Measurements from ENCODE around the gene PLAC9.

Gene PLAC9

DNA sequence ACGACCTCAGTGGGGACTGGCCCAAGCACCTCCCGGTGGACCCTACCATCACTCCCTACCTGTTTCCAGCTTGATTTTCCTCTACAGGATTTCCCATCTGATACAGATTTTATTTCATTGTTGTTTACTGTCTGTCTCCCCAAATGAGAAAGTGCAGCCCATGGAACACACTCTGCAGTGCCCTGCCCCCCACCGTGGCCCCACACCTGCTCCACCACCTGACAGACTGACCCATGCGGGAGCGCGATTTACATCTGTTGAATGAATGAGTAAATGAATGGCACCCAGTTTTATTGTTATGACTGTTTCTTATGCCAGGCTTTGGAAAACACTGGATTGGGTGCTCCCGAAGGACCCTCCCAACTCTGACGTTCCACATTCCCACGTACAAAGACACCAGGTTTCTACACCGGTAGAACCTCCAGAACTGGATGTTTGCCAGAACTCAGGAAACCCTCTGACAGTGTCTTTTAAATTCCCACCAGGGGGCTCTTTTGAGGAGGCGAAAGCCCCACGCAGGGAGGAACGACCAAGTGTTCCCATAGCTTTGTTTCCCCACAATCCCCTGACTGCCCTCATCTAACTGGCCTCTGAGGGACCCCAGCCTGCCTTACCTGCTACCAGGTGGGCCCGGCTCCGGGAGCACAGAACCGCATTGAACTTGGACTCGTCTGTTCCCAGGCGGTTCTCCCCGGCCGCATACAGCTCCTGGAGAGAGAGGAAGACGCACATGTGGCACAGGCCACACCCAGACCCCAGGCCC is 29.0 kb downstream of the PLAC9 start:
- no peak for DNase-seq

GRCh38 chr10:80163741-80164341 is 31.3 kb downstream of the PLAC9 start:
- no peak for DNase-seq

DNA sequence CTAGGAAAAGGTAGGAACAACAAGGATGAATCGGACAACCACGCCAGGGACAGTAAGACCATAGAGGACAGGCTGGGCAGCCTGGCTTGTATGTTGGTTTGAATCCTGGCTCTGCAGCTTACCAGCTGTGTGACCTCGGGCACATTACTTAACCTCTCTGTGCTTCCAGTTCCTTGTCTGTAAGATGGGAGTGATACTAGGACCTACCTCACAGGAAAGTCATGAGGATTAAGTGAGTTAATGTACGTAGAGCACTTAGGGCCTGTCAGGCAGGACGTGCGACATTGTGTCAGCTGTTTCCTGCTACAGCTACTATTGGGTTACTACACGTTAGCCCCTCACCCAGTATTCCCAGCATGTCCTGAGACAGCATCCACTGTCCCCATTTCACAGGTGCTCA is 32.1 kb downstream of the PLAC9 start:
- DNase-seq = no peak

- DNase-seq = no peak
Measured at GRCh38 chr10:80165173-80165572, 32.6 kb downstream of the PLAC9 start.

DNA sequence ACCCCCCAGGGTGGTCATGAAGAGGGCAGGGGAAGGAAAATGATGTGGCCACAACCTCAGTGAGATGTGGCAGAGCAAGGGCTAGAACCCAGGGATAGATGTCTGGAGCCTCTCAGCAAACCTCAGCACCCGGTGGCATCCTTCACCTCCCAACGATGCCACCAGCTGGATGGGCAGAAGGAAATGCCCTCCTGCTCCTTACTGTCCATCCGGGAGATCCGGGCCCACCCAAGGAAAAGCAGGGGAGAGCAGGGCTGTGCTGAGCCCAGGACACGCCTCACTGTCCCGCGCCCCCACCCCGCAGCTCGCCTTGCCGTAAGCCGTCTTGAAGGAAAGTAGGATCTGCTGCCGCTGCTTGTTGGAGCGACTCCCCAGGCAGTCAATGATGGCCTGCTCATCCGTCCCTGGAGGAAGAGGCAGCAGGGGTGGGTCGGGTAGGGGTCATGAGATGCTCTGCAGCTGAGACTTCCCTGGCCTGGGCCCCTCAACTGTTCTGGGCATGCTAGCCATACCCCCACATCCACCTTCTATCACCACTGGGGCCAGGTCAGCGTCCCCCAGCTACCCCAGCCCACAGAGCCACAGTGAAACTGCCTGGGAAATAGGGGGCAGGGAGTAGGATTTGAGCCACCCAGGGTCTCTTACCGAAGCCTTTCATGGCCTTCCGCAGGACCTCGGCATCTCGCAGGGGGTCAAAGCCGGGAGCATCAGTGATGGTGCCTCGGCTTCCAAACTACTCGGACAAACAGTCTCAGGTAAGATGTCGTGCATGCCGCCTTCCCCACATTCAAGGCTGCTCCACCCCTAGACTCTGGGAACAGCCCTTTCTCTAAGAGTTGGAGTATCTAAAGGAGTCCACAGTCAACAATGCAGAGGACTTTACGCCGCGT is 34.3 kb downstream of the PLAC9 start:
- DNase-seq = no peak

GRCh38 chr10:80167471-80168161 is 35.1 kb downstream of the PLAC9 start:
- no peak for DNase-seq

GRCh38 chr10:80168162-80168511 is 35.6 kb downstream of the PLAC9 start:
- DNase-seq = no peak

DNA sequence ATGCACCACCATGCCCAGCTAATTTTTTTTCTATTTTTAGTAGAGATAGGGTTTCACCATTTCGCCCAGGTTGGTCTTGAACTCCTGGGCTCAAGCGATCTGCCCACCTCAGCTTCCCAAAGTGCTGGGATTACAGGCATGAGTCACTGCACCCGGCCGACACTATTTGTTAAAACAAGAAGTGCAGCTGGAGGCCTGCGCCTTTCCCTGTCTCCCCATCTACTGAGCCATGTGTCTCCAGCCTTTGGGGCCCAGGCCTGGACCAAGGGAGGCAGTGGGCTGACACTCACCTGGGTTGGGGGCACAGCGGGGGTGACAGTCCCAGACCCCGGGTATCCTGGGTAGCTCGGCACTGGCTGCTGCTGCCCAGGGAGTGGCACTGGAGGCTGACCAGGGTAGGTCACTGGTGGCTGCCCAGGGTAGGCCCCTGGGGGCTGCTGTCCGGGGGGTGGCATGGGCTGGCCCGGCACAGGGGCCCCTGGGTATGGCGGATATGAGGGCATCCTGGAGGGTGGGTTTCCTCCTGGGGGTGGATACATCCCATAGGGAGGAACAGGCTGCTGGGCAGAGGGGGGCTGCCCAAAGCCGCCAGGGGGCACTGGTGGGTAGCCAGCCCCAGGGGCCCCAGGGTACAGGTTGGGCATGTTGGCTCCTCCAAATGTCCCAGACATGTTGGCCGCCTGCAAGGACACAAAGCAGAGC is 36.3 kb downstream of the PLAC9 start:
- no peak for DNase-seq

GRCh38 chr10:80170026-80170425 is 37.5 kb downstream of the PLAC9 start:
- no peak for DNase-seq

DNA sequence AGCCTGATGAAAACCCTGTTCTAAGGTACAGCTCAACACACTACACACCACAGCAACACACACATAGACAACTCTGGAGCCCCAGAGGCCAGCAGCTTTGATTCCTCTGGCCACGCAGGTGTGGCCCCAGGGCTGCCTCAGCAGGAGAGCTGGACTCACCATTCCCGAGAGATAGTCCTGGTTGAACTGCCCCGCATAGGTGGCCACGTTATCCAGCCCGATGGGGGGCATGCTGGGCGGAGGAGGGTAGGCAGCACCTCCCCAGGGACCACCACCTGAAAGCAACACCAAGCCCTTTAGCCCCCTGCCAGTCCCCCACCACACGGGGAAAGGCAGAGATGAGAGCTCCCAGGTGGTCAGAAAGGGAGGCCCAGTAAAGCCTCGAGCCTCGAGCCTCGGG is 38.1 kb downstream of the PLAC9 start:
- DNase-seq = no peak

DNA sequence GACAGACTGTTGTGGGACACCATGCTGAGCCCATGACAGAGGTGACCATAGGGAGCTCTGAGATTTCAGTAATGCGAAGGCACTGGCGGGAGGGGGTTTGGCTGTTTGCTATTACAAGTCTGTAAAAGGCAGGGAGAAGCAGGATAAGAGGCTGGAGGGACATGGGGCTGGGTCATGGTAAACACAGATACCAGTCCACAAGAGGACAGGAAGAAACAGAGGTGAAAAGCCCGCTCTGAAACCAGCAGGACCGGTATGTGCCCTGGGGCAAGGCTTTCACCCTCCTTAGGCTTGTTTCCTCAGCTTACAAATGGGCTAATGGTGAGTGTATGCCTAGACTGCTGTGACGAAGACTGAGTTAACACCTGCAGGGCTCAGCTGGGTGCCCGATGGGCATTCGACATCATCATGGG is 38.7 kb downstream of the PLAC9 start:
- DNase-seq = no peak

DNA sequence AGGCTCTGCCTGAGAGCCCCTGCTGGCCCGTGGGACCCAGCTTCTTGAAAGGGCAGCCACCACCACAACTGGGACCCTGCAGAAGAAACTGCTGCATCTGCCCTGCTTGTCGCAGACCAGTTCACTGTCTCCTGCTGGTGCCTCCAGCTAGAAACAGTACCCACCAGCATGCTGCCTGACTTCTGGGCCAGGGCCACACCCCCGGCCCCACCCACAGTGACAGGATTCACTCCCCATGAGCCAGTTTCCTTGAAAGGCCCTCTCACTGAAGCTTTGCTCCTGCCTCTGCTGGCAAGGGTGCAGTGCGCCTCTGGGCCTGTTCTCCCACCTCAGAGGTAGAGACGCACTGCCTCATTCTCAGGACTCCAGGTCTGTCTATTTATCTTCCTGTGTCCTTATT is 40.4 kb downstream of the PLAC9 start:
- no peak for DNase-seq

DNA sequence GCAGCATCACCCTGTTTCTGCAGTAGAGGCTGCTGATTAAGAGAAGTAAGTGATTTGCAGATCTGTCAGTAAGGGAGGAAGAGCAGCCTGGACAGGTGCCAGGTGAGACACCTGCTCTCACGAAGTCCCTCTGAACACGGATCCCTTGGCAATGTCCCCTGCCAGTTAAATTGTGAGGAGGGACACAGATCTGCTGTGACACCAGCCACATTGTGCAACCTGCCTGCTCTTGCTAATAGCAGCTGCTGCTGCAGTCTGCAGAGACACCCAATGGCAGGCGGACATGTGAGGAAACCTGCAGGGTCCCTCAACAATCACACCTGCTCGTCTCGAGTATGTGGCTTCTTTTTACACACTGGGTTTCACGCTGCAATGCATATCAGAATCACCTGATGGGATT is 40.9 kb downstream of the PLAC9 start:
- peak; percentile 71 for DNase-seq

- DNase-seq = no peak
Measured at GRCh38 chr10:80174641-80175395, 42.3 kb downstream of the PLAC9 start.

DNA sequence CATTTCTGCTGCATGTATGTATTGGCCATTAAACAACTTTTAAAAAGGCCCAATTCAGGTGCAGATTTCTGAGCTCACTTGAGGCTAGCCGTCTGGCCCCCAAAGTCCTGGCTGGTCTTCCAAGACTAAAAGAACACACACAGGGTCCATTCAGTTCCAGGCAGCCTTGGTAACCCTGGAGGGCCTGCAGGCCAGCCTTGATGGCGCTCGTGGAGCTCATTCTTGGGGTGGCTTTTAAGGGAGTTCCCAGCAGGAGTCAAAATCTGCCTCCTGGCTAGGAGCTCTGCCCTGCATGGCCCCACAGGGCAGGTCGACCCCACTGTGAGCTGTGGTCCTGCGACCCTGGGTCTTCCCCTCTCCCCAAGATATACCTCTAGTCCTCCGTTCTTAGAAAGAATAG is 44.0 kb downstream of the PLAC9 start:
- no peak for DNase-seq

- DNase-seq = no peak
Measured at GRCh38 chr10:80177781-80178636, 45.5 kb downstream of the PLAC9 start.

DNA sequence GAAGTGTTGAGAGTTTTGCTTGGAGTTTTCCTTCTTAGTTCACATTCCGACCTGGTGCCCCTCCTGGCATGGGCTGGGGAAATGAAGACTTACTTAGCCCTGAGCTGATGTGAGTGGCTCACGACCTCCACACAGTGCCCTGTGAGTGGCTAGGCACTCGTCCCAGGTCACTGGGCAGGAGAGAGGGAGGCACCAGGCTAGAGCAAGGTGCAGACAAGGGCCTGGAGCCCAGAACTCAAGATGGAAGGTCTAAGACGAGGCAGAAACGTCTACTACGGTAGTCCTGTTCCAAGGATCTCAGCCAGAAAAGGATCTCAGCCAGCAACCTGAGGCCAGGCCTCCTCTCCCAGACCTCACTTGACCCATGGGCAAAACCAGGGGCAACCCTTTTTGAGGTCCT is 50.5 kb downstream of the PLAC9 start:
- DNase-seq = no peak

- no peak for DNase-seq
Measured at GRCh38 chr10:80183436-80183835, 50.9 kb downstream of the PLAC9 start.

DNA sequence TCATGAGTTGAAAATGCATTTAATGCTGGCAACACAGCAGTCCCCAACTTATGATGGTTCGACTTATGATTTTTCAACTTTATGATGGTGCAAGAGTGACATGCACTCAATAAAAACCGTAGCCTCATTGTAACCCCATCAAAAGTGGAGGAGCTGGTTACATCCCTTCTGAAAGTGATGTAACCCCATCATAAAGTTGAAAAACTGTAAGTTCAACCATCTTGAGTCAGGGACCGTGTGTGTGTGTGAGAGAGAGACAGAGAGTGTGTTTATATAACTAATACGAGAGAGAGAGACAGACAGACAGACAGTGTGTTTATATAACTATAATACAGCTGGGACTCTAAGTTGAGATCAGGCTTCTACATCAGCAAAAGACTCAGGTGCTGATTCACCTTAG is 51.8 kb downstream of the PLAC9 start:
- DNase-seq = no peak

- DNase-seq = no peak
Measured at GRCh38 chr10:80185578-80186299, 53.2 kb downstream of the PLAC9 start.
